GM18511 (cell line): ENCODE data around the gene BRF1.
"Not testable (repeated sequence)": the region's sequence is repeated elsewhere in the genome, so short reads cannot be mapped to it uniquely, and the experiment has no call there.

Experiments used
- ATAC-seq: cut with Tn5 transposase; IDR thresholded peaks from one replicate; pipeline ENCODE4 v1.9.1; 2021; ENCODE audit warnings: mild to moderate bottlenecking, moderate library complexity; ENCODE audit not compliant: unreplicated experiment

Gene BRF1

GRCh38 chr14:105333613-105334364 lies 33.0 kb upstream of the BRF1 start:
- no peak for ATAC-seq

- ATAC-seq = no peak
These were observed 32.3 kb upstream of the BRF1 start for GRCh38 chr14:105333020-105333490.

GRCh38 chr14:105332350-105332874 lies 31.6 kb upstream of the BRF1 start:
- no peak for ATAC-seq

DNA sequence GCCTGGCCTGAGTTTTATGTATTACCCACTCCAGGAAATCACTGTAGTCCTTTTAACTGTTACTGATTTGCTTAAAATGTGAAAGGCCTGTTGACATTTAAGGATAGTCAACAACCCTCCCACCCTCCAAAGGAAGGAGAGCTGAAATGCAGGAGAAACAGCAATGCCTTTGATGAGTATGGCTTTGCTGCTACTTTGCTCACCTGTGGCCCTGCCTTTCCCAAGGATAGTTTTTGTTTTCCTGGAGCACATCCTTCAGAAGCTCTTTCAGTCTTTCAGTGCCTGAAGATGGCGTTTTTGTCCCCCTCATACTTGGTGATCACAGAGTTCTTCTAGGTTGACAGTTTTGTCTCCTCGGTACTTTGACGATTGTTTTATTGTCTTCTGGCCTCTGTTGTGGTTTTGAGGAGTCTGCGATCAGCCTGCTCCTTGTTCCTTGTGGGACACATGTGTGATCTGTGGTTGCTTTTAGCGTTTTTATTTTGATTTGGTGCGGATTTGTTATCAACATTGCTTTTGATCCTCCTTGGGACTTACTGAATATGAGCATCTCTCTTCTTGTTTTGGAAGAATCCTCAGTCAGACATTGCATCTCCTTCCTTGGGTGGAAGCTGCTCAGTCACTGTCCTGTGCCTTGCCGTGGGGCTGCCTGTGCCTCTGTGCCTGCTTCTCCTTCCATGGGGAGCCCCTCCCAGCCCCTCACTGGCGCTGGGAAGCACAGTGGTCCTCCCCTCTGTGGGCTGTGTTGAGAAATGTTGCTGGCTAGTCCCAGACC lies 31.0 kb upstream of the BRF1 start:
- no peak for ATAC-seq

- ATAC-seq = no peak
These were observed 29.7 kb upstream of the BRF1 start for GRCh38 chr14:105330491-105330895.

DNA sequence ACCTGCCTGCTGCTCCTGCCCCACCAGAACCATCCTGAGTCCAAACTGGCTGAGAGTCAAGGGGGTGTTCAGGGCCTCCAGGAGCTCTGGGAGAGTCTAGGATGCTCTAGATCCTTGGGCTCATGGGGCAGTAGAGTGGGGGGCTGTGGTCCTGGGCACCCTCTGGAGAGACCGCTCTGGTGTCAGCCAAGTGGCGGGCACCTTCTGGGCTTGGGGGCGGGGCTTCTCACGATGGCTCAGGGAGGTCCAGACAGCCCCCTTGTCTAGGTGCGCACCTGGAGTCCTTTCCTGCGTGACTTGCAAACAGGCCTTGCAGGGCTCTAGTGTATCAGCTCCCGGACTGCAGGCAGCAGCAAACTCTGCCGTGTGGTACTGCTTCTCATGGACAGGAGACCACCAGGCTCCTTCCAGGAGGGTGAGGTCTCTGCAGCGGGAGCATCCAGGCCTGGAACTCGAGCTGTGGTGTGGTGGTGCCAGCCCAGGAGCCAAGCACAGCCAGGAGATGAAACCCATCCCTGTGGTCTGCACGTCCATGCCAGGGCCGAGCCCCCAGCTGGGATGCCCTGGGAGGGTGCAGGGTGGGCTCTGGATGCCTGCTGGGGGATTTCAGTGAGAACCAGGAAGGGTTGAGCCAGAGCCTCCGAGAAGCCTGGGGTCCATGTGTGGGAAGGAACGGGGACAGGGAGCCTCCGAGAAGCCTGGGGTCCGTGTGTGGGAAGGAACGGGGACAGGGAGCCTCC lies 28.8 kb upstream of the BRF1 start:
- no peak for ATAC-seq

GRCh38 chr14:105328678-105329390 lies 28.0 kb upstream of the BRF1 start:
- ATAC-seq = no peak

GRCh38 chr14:105328070-105328677 lies 27.4 kb upstream of the BRF1 start:
- no peak for ATAC-seq

GRCh38 chr14:105327695-105328045 lies 26.9 kb upstream of the BRF1 start:
- ATAC-seq = not testable (repeated sequence)

DNA sequence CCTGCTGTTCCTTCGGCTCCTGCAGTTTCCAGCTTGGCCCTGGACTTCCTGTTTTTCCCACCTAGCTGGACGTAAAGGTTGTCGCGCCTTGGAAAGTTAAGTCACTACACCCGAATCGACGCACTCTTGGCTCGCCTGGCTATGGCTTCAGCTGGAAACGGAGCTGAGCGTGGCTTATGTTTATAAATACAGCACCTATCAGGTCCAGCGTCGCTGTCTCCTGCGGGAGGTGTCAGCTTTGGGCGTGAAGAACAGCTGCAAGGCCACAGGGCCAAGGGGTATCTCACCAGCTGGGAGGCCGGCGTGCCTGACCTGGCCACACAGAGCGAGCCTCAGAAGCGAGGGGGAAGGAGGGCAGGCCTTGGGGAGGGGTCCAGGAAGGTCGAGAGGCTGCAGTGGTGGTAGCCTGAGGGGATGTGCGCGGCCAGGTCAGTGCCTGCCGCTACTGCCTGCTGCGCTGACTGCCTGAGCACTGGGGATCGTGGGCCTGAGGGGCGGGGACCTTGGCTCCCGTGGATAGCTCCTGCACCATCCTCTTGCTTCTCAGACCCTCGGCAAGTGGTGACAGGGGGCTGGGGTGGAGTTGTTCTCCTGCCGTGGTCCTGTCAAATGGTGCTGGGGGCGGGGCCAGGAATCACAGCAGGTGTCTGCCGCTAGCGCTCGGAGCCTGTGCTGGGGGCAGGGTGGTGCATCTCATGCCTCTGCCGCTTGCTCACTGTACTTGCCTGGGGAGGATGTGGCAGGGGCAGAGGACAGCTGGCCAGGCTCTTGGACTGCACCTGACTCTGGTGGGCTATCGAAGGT lies 26.3 kb upstream of the BRF1 start:
- ATAC-seq = no peak

GRCh38 chr14:105326568-105326867 lies 25.7 kb upstream of the BRF1 start:
- ATAC-seq = no peak

GRCh38 chr14:105325716-105326567 lies 25.1 kb upstream of the BRF1 start:
- no peak for ATAC-seq

GRCh38 chr14:105325303-105325702 lies 24.5 kb upstream of the BRF1 start:
- no peak for ATAC-seq

DNA sequence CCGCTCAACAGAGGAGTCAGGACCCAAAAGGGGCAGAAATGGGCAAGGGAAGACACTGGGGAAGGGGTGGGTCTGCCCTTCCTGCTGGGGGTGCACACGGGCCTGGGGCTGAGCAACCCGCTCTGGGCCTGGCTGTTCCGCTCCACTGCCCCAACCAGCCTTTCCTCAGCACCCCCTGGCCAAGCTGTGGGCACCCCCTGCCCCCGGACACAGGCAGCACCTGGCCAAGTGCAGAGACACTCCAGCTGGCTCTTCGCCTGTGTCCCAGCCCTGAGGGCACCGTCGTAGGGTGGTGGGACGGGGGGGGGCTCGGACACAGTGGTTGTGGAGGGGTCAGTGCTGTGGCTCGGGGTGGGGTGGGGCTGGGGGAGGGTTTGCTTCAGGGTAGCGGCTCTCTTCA lies 24.1 kb upstream of the BRF1 start:
- ATAC-seq = no peak

DNA sequence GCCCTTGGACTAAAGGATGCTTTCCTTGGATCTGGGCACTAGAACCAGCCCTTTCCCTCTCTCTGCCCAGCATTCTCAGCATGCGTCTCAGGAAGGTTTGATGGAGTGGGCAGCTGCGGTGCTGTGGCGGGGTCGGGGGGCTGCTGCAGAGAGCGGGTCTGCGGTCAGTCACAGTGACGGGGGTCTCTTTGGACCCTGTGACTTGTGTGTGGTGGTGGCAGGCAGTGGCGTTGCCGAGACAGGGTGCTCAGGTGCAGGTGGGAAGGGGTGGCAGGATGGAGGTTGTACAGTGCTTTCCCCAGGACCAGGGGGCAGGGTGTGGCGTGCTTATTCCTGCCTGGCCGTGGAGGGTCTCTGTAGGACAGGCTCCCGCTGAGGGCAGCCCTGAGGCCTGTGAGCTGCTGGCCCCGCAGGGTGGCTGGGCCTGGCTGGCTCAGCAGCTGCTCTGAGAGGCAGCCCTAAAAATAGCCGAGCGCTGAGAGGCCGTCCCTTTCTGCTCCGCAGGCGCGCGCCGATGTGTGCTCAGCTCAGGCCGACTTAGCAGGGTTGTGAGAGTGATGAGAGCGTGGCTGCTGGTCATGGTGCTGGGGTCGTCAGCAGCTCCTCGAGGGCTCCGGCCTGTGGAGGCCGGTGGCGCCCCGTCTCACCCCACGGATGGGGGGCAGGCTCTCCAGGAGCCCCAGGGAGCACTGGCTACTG lies 23.4 kb upstream of the BRF1 start:
- ATAC-seq = no peak

DNA sequence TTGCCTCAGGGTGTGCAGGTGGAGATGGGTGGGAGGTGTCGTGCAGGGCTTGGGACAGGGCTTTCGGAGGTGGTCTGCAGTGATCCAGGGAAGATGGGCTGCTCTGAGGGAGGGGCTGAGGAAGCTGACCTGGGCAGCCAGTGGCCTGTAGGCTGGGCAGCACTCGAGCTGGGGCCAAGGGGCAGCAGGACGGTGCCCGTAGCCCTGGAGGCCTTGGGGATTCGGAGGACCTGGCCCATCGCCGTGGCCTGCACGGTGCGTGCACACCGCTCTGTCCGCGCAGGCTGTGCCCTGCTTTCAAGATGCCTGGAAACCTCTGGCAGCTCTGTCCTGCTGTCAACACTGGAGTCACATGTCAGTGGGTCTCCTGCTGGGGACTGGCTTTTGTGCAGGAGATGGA lies 22.9 kb upstream of the BRF1 start:
- no peak for ATAC-seq

DNA sequence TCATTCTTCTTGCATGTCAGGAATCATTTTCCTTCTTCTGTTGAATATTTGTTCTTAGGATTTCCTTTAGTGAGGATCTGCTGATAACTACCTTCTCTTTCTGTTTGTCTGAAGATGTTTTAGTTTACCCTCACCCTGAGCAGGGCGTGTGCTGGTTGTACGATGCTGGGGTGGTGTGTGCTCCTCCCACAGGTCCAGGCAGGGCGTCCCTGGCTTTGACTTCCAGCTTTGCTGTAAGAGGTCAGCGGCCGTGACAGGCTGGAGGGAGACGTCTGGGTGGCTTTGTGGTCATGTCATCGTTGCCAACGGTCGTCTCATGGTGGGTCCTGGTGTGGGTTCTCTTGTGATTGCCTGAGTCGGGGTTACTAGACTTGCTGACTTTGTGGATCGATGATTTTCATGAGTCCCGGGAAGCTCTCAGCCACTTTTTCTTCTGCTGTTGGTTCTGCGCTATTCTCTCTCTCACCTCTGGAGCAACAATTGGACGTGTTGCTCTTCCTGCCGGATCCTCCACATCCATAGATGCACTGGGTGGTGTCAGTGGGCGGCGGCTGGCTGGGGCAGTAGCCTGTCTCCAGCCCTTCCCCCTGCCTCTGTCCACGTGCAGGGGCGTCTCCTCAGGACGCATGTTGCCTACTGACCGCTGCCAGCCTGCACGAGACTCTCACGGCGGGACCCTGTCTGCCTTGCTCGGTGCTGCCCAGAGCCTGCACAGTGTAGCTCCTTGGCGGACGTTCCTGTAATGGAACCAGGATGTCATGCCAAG lies 22.2 kb upstream of the BRF1 start:
- ATAC-seq = no peak
